ENCODE measurements around the gene GNPDA1.

- TF ChIP-seq EP300 (IDR thresholded peaks at IDR 0.05) (no peak), CTCF (IDR thresholded peaks at IDR 0.05) (no peak), POLR2AphosphoS5 (IDR thresholded peaks at IDR 0.05) (no peak), POLR2A (IDR thresholded peaks at IDR 0.05) (no peak)
Observed at GRCh38 chr5:142025637-142026036, 12.8 kb upstream of the GNPDA1 start.
